Measurements from ENCODE around the gene CCDC127. TPM values are rescaled to one million over a fixed set of nuclear protein-coding genes. Genes with fewer than 3 reads are reported as not detected.
"Not testable (repeated sequence)": the region's sequence is repeated elsewhere in the genome, so short reads cannot be mapped to it uniquely, and the experiment has no call there.

Gene CCDC127
- total and polyA plus RNA-seq, 2 donors (not counting 1 experiment from before 2014, with no cell fraction given), result 1.4 to 8.7 TPM

- peaks cover 0 to 16% of the 10 kb centered on the region in 2 experiments for H3K36me3 ChIP-seq (replicated peaks in 1 of 2; ENCODE audit: control extremely low read depth in 1 of 2, control insufficient read depth in 1 of 2, extremely low read depth in 1 of 2, insufficient read depth in 2 of 2, low read length in 1 of 2)
- TF ChIP-seq CTCF (IDR thresholded peaks at IDR 0.05), result no peak
- TF ChIP-seq EZH2 (IDR thresholded peaks at IDR 0.05; ENCODE audit: borderline replicate concordance, insufficient read depth, low read depth, low read length, poor library complexity, severe bottlenecking), result no peak
- no peaks in the 10 kb centered on the region for H3K27me3 Mint-ChIP-seq
- peak overlapping the region; percentile 23 for H3K4me3 Mint-ChIP-seq
- peaks cover 0 to 10% of the 10 kb centered on the region in 2 donors for H3K4me1 ChIP-seq (ENCODE audit: control insufficient read depth in 2 of 2, insufficient read depth in 2 of 2, low read length in 2 of 2)
- ATAC-seq (ENCODE audit: low read depth), result no peak
- no CpG with 5 or more reads among the region's 1 CpG for WGBS (ENCODE audit: insufficient coverage)
- ChIA-PET POLR2A (no interaction called here), CTCF (no interaction called here)
- H3K9me3 ChIP-seq (ENCODE audit: control extremely low read depth in 1 of 3, control insufficient read depth in 2 of 3, insufficient read depth in 1 of 3, low read length in 2 of 3), result no peaks in the 10 kb centered on the region
- no peaks in the 10 kb centered on the region for H3K9me3 Mint-ChIP-seq (ENCODE audit: insufficient read depth)
- no peak overlapping the region for H3K9ac ChIP-seq (ENCODE audit: low read length)
- H3K27ac ChIP-seq (ENCODE audit: low read length in 2 of 2), result no peak overlapping the region
- DNase-seq, result no peak
- H3K27me3 ChIP-seq (replicated peaks in 1 of 4; ENCODE audit: control extremely low read depth in 1 of 4, control insufficient read depth in 3 of 4, insufficient read depth in 4 of 4, low read length in 3 of 4), result no peaks in the 10 kb centered on the region
- H4K20me1 ChIP-seq (ENCODE audit: control insufficient read depth, insufficient read depth, low read length, poor library complexity, severe bottlenecking), result no peaks in the 10 kb centered on the region
- H3K27ac Mint-ChIP-seq, result no peak overlapping the region
- H3K4me2 ChIP-seq (replicated peaks; ENCODE audit: low read depth, low read length, poor library complexity, severe bottlenecking), result no peak overlapping the region
- no peak overlapping the region for H2AFZ ChIP-seq (ENCODE audit: insufficient read depth, low read depth, low read length, poor library complexity, severe bottlenecking)
- H3K4me1 Mint-ChIP-seq, result peaks cover 14% of the 10 kb centered on the region
- no peaks in the 10 kb centered on the region for H3K79me2 ChIP-seq (ENCODE audit: control insufficient read depth, insufficient read depth, low read length)
- intact Hi-C loops (cut with micrococcal nuclease), result no loop called here
- no peak overlapping the region for H3K4me3 ChIP-seq (ENCODE audit: control extremely low read depth in 1 of 5, extremely low read depth in 1 of 5, insufficient read depth in 1 of 5, low read depth in 2 of 5, low read length in 4 of 5)
Measured at GRCh38 chr5:267716-268115, 49.8 kb upstream of the CCDC127 start.

GRCh38 chr5:266311-267026 lies 48.5 kb upstream of the CCDC127 start:
- H3K9me3 ChIP-seq (ENCODE audit: control extremely low read depth in 1 of 3, control insufficient read depth in 2 of 3, insufficient read depth in 1 of 3, low read length in 2 of 3); H3K27me3 Mint-ChIP-seq; CTCF ChIA-PET; ATAC-seq (ENCODE audit: low read depth); H3K9ac ChIP-seq (ENCODE audit: low read length); H3K79me2 ChIP-seq (ENCODE audit: control insufficient read depth, insufficient read depth, low read length); H3K4me1 Mint-ChIP-seq; H3K9me3 Mint-ChIP-seq (ENCODE audit: insufficient read depth); POLR2A ChIA-PET; H3K4me2 ChIP-seq (replicated peaks; ENCODE audit: low read depth, low read length, poor library complexity, severe bottlenecking); H3K27ac Mint-ChIP-seq; H3K27me3 ChIP-seq (replicated peaks in 1 of 4; ENCODE audit: control extremely low read depth in 1 of 4, control insufficient read depth in 3 of 4, insufficient read depth in 4 of 4, low read length in 3 of 4); DNase-seq; H3K27ac ChIP-seq (ENCODE audit: low read length in 2 of 2); H3K4me3 Mint-ChIP-seq; H4K20me1 ChIP-seq (ENCODE audit: control insufficient read depth, insufficient read depth, low read length, poor library complexity, severe bottlenecking); H3K4me1 ChIP-seq (ENCODE audit: control insufficient read depth in 2 of 2, insufficient read depth in 2 of 2, low read length in 2 of 2); intact Hi-C loops (cut with micrococcal nuclease); H3K4me3 ChIP-seq (ENCODE audit: control extremely low read depth in 1 of 5, extremely low read depth in 1 of 5, insufficient read depth in 1 of 5, low read depth in 2 of 5, low read length in 4 of 5); H2AFZ ChIP-seq (ENCODE audit: insufficient read depth, low read depth, low read length, poor library complexity, severe bottlenecking): not testable (repeated sequence)
- peaks cover 0 to 16% of the 10 kb centered on the region in 2 experiments for H3K36me3 ChIP-seq (replicated peaks in 1 of 2; ENCODE audit: control extremely low read depth in 1 of 2, control insufficient read depth in 1 of 2, extremely low read depth in 1 of 2, insufficient read depth in 2 of 2, low read length in 1 of 2)
- WGBS (ENCODE audit: insufficient coverage), result 97% methylated on average over 19 of the region's 19 CpGs
